ENCODE results near the gene CATSPERD. TPM values are rescaled to one million over a fixed set of nuclear protein-coding genes. Genes with fewer than 3 reads are reported as not detected.
A peak's percentile ranks its signal among the peaks of the same experiment; 100 is the strongest.

The CATSPERD gene
- total and polyA plus RNA-seq, 9 of the 15 experiments (the other 6 are each of a cell fraction or from before 2014, with no cell fraction given) = not detected

GRCh38 chr19:5799247-5800241 lies 79.1 kb downstream of the CATSPERD start (continued):
- TF ChIP-seq ZFP1 (CRISPR knock-in tag; IDR thresholded peaks at IDR 0.05) (no peak), ZNF592 (IDR thresholded peaks at IDR 0.05) (no peak), DACH1 (IDR thresholded peaks at IDR 0.05; ENCODE audit: partially characterized antibody) (peak; percentile 35), ZKSCAN3 (CRISPR knock-in tag; IDR thresholded peaks at IDR 0.05) (no peak), KLF10 (CRISPR knock-in tag; IDR thresholded peaks at IDR 0.05) (no peak), PTTG1 (tag; IDR thresholded peaks at IDR 0.05; ENCODE audit: low read depth) (no peak), NCOR1 (IDR thresholded peaks at IDR 0.05) (peak; percentile 98), MTA1 (IDR thresholded peaks at IDR 0.05; ENCODE audit: borderline replicate concordance) (peak; percentile 86; the same call in 1 of the 2 replicates), NCOA6 (IDR thresholded peaks at IDR 0.05) (no peak), ZBTB34 (CRISPR knock-in tag; IDR thresholded peaks at IDR 0.05) (no peak), NR1H2 (CRISPR knock-in tag; IDR thresholded peaks at IDR 0.05) (no peak), ZNF561 (CRISPR knock-in tag; conservative IDR thresholded peaks at IDR 0.05) (no peak), NFXL1 (CRISPR knock-in tag; IDR thresholded peaks at IDR 0.05) (0 out of 2 replicates have a peak, but pooled peaks have one; percentile 16), ZNF24 (IDR thresholded peaks at IDR 0.05) (no peak), PYGO2 (tag; IDR thresholded peaks at IDR 0.05) (no peak), THAP7 (CRISPR knock-in tag; IDR thresholded peaks at IDR 0.05) (no peak), RNF219 (CRISPR knock-in tag; IDR thresholded peaks at IDR 0.05) (no peak), SRSF1 (IDR thresholded peaks at IDR 0.05; ENCODE audit: low read depth, low read length) (no peak), NFIX (CRISPR knock-in tag; IDR thresholded peaks at IDR 0.05; ENCODE audit: low read depth) (no peak), TCF7L2 (IDR thresholded peaks at IDR 0.05; ENCODE audit: low read depth, low read length) (no peak), NCOA2 (IDR thresholded peaks at IDR 0.05; ENCODE audit: partially characterized antibody in 2 of 2) (no peak)

Data from K562 (cell line).